ENCODE measurements around the gene BBS4.
"Not testable (repeated sequence)": the region's sequence is repeated elsewhere in the genome, so short reads cannot be mapped to it uniquely, and the experiment has no call there.

The BBS4 gene

DNA sequence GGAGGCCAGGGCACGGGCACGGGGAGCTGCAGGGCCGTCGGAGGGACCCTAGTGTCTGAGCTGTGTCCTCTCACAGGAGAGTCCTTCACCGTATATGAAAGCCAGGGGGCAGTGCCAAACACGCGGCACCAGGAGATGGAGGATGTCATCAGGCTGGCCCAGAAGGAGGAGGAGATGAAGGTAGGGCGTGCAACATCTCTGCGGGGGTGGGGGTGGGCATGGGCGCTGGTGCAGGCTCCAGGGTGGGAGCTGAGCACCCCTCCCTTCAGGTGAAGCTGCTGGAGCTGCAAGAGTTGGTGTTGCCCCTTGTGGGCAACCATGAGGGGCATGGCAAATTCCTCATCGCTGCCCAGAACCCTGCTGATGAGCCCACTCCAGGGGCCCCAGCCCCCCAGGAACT lies 20.3 kb upstream of the BBS4 start:
- H3K27ac ChIP-seq (ENCODE audit: low read depth, low read length, severe bottlenecking); H3K9me3 ChIP-seq (ENCODE audit: control insufficient read depth, low read length); H3K4me1 ChIP-seq (ENCODE audit: control insufficient read depth, insufficient read depth, low read length, poor library complexity, severe bottlenecking); H3K4me3 ChIP-seq (ENCODE audit: extremely low read depth, insufficient read depth, low read length, poor library complexity, severe bottlenecking); H3K36me3 ChIP-seq (ENCODE audit: control insufficient read depth, insufficient read depth, low read length): not testable (repeated sequence)
- 93% methylated on average over 3 of the region's 11 CpGs; no CpG with 5 or more reads in 1 of the 2 experiments for WGBS, 2 experiments (ENCODE audit: insufficient coverage in 2 of 2)

DNA sequence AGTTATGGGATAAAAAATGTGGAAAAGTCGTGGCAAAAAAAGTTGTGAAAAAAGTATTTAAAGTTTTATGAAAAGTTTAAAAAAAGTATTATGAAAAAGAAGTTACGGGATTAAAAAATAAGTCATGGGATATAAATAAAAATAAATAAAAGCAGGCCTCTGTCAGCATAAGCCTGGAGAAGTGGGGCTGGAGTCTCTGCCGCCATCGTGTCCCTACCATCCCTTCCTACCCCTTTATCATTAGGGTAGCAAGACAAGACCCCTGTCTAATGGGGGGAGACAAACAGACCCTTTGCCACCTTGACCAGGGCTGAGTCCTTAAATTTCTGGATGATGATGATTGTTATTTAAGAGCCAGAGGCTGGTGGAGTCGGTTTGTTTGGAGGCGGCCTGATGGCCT lies 16.2 kb upstream of the BBS4 start:
- not testable (repeated sequence) for H3K4me3 ChIP-seq (ENCODE audit: extremely low read depth, insufficient read depth, low read length, poor library complexity, severe bottlenecking); H3K27ac ChIP-seq (ENCODE audit: low read depth, low read length, severe bottlenecking); H3K4me1 ChIP-seq (ENCODE audit: control insufficient read depth, insufficient read depth, low read length, poor library complexity, severe bottlenecking); H3K36me3 ChIP-seq (ENCODE audit: control insufficient read depth, insufficient read depth, low read length); H3K9me3 ChIP-seq (ENCODE audit: control insufficient read depth, low read length)
- WGBS, 2 experiments (ENCODE audit: insufficient coverage in 2 of 2), result no CpG with 5 or more reads among the region's 6 CpGs

DNA sequence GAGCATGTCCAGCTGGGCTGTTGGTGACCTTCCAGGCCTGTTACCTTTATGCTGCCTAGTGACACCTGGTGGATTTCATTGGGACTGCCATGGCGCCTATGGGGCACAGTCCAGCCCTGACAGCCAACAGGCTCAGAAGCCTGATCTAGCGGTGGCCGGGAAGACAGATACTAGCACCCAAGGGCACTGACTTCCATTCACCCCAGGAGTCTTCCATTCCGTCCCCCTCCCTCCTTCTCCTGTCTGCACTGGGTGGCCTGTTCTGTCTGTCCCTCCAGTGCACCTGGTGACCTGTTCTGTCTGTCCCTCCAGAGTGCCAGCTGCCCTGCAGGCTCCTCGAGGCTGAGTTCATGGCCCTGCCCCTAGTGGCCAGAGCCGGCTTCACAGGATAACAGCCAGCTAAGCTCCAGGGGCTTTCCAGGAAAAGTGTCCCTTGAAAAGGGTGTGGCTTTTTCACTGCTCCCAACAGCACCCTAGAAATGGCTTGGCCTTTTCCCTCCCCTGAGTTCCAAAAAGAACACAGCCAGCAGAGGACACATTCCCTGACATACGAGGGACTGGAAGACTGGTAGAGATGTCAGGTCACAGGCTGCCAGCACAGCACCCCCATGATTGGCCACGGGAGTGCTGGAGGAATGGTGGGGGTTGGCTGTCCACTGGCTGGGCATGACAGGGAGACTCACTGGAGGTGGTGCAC lies 15.2 kb upstream of the BBS4 start:
- peak overlapping the region; percentile 19 for H3K4me3 ChIP-seq (ENCODE audit: extremely low read depth, insufficient read depth, low read length, poor library complexity, severe bottlenecking)
- H3K4me1 ChIP-seq (ENCODE audit: control insufficient read depth, insufficient read depth, low read length, poor library complexity, severe bottlenecking); H3K9me3 ChIP-seq (ENCODE audit: control insufficient read depth, low read length); H3K27ac ChIP-seq (ENCODE audit: low read depth, low read length, severe bottlenecking); H3K36me3 ChIP-seq (ENCODE audit: control insufficient read depth, insufficient read depth, low read length): not testable (repeated sequence)
- 0 to 10% methylated on average over 1 to 5 of the region's 8 CpGs for WGBS, 2 experiments (ENCODE audit: insufficient coverage in 2 of 2)

DNA sequence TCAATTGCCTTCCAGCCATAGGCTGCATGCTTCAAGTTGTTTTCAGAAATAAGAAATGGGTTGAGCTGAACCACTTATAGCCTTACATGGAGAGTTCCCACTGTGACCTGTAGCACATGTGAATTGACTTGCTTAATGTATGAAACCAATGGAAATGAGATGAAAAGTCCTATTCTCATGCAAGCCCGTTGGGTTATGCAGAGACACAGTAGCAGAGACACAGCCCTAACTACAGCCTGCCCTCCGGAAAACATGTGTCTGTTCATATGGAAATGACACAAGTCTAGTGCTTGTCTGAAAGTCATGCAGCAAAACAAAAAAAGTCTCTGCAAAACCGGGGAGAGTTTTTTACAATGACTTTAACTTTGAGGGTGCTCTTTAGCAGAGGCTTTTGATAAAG lies 14.5 kb upstream of the BBS4 start:
- Histone ChIP-seq H3K27ac (ENCODE audit: low read depth, low read length, severe bottlenecking) (no peak overlapping the region), H3K4me3 (ENCODE audit: extremely low read depth, insufficient read depth, low read length, poor library complexity, severe bottlenecking) (no peak overlapping the region), H3K9me3 (ENCODE audit: control insufficient read depth, low read length) (no peaks in the 10 kb centered on the region), H3K4me1 (ENCODE audit: control insufficient read depth, insufficient read depth, low read length, poor library complexity, severe bottlenecking) (no peaks in the 10 kb centered on the region), H3K36me3 (ENCODE audit: control insufficient read depth, insufficient read depth, low read length) (no peaks in the 10 kb centered on the region)
- 10 to 18% methylated on average over 2 of the region's 3 CpGs for WGBS, 2 experiments (ENCODE audit: insufficient coverage in 2 of 2)

DNA sequence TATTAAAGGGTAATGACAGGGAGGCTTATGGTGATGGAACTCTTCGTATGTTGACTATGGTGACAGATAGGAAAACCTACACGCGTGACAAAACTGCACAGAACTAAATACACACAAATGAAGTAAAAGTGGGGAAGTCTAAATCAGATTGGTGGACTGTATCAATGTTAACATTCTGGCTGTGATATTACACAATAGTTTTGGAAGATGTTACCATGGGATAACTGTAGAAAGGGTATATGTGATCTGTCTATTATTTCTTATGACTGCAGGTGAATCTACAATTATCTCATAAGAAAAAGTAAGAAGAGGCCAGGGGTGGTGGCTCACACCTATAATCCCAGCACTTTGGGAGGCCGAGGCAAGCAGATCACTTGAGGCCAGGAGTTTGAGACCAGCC lies 9.2 kb upstream of the BBS4 start:
- no peak overlapping the region for H3K4me3 ChIP-seq (ENCODE audit: extremely low read depth, insufficient read depth, low read length, poor library complexity, severe bottlenecking)
- no peaks in the 10 kb centered on the region for H3K36me3 ChIP-seq (ENCODE audit: control insufficient read depth, insufficient read depth, low read length)
- no peaks in the 10 kb centered on the region for H3K4me1 ChIP-seq (ENCODE audit: control insufficient read depth, insufficient read depth, low read length, poor library complexity, severe bottlenecking)
- H3K9me3 ChIP-seq (ENCODE audit: control insufficient read depth, low read length), result no peaks in the 10 kb centered on the region
- 80 to 85% methylated on average over 1 of the region's 4 CpGs for WGBS, 2 experiments (ENCODE audit: insufficient coverage in 2 of 2)
- H3K27ac ChIP-seq (ENCODE audit: low read depth, low read length, severe bottlenecking), result no peak overlapping the region

DNA sequence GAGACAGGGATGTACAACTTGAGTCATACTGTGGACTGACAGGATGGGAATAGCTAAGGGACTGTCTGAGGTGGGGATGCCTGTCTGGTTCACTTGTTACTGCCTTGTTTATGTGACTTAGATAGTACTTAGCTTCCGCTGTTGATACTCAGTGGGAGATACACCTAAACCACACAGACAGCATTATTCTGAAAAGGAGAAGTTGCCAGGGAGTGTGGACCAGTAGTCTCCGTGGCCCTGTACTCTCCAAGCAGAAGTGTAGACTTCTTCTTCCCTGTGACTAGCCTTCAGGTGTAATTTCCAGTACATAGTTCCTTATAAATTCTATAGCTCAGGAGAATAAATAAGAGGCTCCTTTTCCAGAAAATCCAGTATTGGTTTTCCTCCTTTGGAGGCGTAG lies 5.1 kb upstream of the BBS4 start:
- 83 to 100% methylated on average over 1 to 2 of the region's 3 CpGs for WGBS, 2 experiments (ENCODE audit: insufficient coverage in 2 of 2)
- H3K4me3 ChIP-seq (ENCODE audit: extremely low read depth, insufficient read depth, low read length, poor library complexity, severe bottlenecking), result no peak overlapping the region
- no peaks in the 10 kb centered on the region for H3K36me3 ChIP-seq (ENCODE audit: control insufficient read depth, insufficient read depth, low read length)
- H3K9me3 ChIP-seq (ENCODE audit: control insufficient read depth, low read length), result no peaks in the 10 kb centered on the region
- no peak overlapping the region for H3K27ac ChIP-seq (ENCODE audit: low read depth, low read length, severe bottlenecking)
- H3K4me1 ChIP-seq (ENCODE audit: control insufficient read depth, insufficient read depth, low read length, poor library complexity, severe bottlenecking), result no peaks in the 10 kb centered on the region

DNA sequence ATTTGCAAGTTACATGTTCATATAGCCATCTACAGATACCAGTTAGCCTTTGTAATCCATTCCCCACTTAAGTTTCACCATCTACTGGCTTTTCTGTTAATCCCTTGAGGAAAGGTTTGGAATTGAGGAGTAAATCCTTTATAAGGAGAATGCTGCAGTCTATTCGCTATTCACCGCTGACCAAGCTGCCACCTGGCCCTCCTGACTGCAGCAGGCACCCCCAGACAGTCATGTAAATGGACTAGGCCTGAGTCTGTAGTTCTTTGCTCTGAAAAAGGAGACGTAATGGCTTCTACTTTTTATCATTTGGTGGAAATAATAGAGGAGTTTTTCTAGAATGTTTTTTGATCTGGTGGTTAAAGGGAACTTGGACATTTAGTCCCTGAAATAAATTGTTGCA lies 3.2 kb upstream of the BBS4 start:
- Histone ChIP-seq H3K9me3 (ENCODE audit: control insufficient read depth, low read length) (no peaks in the 10 kb centered on the region), H3K4me1 (ENCODE audit: control insufficient read depth, insufficient read depth, low read length, poor library complexity, severe bottlenecking) (no peaks in the 10 kb centered on the region), H3K27ac (ENCODE audit: low read depth, low read length, severe bottlenecking) (no peak overlapping the region), H3K4me3 (ENCODE audit: extremely low read depth, insufficient read depth, low read length, poor library complexity, severe bottlenecking) (no peak overlapping the region), H3K36me3 (ENCODE audit: control insufficient read depth, insufficient read depth, low read length) (no peaks in the 10 kb centered on the region)
- 85 to 95% methylated on average over 2 to 3 of the region's 3 CpGs for WGBS, 2 experiments (ENCODE audit: insufficient coverage in 2 of 2)

DNA sequence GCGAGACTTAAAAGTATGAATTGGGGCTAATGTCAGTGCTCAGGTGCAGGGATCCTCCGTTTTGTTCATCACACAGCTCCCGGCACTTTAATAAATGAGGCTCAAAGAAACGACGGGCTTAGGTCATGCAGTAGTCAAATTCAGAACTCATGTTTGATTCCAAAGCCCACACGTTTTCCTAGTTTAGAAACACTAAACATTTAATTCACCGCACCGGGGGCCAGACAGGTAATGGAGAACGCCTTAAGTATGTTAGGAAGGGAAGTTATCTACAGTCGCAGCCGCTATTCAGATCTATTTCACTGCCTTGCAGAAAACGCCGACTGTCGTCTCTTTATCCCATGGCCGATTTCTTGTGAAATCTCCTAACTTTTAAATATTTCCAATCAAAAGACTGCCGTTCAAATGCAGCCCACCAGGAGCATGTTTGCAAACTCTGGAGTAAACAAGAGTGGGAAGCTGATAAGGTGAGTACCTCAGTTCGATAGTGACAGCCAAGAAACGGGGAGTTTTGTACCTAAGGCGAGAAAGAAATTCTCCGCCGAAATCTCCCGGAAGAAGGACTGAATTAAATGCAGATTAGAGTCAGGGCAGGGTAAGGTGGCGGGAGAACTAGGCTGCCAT lies 594 bp upstream of the BBS4 start:
- Histone ChIP-seq H3K4me3 (ENCODE audit: extremely low read depth, insufficient read depth, low read length, poor library complexity, severe bottlenecking) (peak overlapping the region; percentile 77), H3K36me3 (ENCODE audit: control insufficient read depth, insufficient read depth, low read length) (no peaks in the 10 kb centered on the region), H3K9me3 (ENCODE audit: control insufficient read depth, low read length) (no peaks in the 10 kb centered on the region), H3K4me1 (ENCODE audit: control insufficient read depth, insufficient read depth, low read length, poor library complexity, severe bottlenecking) (no peaks in the 10 kb centered on the region), H3K27ac (ENCODE audit: low read depth, low read length, severe bottlenecking) (peak overlapping the region; percentile 95)
- WGBS, 2 experiments (ENCODE audit: insufficient coverage in 2 of 2), result 41 to 49% methylated on average over 17 of the region's 23 CpGs

DNA sequence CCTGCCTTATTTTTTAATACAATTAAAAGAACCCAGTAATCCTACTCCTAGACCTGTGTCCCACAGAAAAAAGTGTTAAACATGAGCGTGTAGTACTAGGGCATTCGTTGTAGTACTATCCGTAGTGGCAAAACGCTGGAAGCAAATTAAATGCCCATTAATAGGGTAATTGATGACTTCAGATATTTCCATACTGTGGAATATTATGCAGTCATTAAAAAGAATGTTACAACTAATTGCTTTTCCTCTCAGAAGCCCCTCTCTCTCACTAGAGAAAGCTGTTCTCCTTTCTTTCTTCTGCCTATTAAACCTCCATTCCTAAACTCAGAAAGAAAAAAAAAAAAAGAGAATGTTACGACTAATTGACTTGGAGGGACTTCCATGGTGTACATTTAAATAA lies 2.7 kb downstream of the BBS4 start:
- Histone ChIP-seq H3K9me3 (ENCODE audit: control insufficient read depth, low read length) (no peaks in the 10 kb centered on the region), H3K27ac (ENCODE audit: low read depth, low read length, severe bottlenecking) (no peak overlapping the region), H3K36me3 (ENCODE audit: control insufficient read depth, insufficient read depth, low read length) (no peaks in the 10 kb centered on the region), H3K4me1 (ENCODE audit: control insufficient read depth, insufficient read depth, low read length, poor library complexity, severe bottlenecking) (no peaks in the 10 kb centered on the region), H3K4me3 (ENCODE audit: extremely low read depth, insufficient read depth, low read length, poor library complexity, severe bottlenecking) (no peak overlapping the region)
- WGBS, 2 experiments (ENCODE audit: insufficient coverage in 2 of 2), result 91% methylated on average over 4 of the region's 5 CpGs; no CpG with 5 or more reads in 1 of the 2 experiments

DNA sequence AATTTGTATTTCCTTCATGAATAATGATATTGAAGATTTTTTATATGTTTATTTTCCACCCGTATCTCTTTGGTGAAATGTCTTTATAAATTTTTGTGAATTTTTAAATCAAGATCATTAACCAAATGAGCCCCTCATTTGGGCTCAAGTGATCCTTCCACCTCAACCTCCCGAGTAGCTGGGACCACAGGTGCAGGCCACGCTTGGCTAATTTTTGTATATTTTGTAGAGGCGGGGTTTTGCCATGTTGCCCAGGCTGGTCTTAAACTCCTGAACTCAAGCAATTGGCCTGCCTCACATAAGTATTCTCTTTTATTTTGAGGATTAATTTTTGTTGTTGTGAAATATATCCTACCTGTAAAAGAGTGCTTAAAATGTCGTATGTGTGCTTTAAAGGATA lies 4.9 kb downstream of the BBS4 start:
- Histone ChIP-seq H3K9me3 (ENCODE audit: control insufficient read depth, low read length) (no peaks in the 10 kb centered on the region), H3K4me3 (ENCODE audit: extremely low read depth, insufficient read depth, low read length, poor library complexity, severe bottlenecking) (no peak overlapping the region), H3K27ac (ENCODE audit: low read depth, low read length, severe bottlenecking) (no peak overlapping the region), H3K36me3 (ENCODE audit: control insufficient read depth, insufficient read depth, low read length) (no peaks in the 10 kb centered on the region), H3K4me1 (ENCODE audit: control insufficient read depth, insufficient read depth, low read length, poor library complexity, severe bottlenecking) (no peaks in the 10 kb centered on the region)
- 100% methylated on average over 2 of the region's 5 CpGs; no CpG with 5 or more reads in 1 of the 2 experiments for WGBS, 2 experiments (ENCODE audit: insufficient coverage in 2 of 2)

DNA sequence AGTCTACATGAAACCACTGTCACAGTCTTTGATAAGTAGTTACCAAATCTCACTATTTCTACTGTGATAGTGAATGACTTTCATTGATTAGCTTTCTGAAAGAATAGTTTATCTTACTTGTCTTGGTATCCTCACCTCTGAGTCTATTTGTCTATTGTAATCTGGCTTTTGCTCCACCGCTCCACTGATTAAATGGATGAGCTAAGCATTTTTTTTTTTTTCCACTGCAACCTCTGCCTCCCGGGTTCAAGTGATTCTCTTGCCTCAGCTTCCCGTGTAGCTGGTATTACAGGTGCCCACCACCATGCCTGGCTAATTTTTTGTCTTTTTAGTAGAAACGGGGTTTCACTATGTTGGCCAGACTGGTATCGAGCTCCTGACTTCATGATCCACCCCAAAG lies 12.9 kb downstream of the BBS4 start:
- Histone ChIP-seq H3K36me3 (ENCODE audit: control insufficient read depth, insufficient read depth, low read length) (no peaks in the 10 kb centered on the region), H3K4me1 (ENCODE audit: control insufficient read depth, insufficient read depth, low read length, poor library complexity, severe bottlenecking) (no peaks in the 10 kb centered on the region), H3K9me3 (ENCODE audit: control insufficient read depth, low read length) (no peaks in the 10 kb centered on the region), H3K27ac (ENCODE audit: low read depth, low read length, severe bottlenecking) (no peak overlapping the region), H3K4me3 (ENCODE audit: extremely low read depth, insufficient read depth, low read length, poor library complexity, severe bottlenecking) (no peak overlapping the region)
- 85 to 96% methylated on average over 3 of the region's 5 CpGs for WGBS, 2 experiments (ENCODE audit: insufficient coverage in 2 of 2)

All from mesodermal cell (in vitro differentiated cells).